ENCODE data around the gene ADARB2. TPM values are rescaled to one million over a fixed set of nuclear protein-coding genes. Genes with fewer than 3 reads are reported as not detected.

The ADARB2 gene
- total RNA-seq, 1 donor from 2014 or later = not detected

DNA sequence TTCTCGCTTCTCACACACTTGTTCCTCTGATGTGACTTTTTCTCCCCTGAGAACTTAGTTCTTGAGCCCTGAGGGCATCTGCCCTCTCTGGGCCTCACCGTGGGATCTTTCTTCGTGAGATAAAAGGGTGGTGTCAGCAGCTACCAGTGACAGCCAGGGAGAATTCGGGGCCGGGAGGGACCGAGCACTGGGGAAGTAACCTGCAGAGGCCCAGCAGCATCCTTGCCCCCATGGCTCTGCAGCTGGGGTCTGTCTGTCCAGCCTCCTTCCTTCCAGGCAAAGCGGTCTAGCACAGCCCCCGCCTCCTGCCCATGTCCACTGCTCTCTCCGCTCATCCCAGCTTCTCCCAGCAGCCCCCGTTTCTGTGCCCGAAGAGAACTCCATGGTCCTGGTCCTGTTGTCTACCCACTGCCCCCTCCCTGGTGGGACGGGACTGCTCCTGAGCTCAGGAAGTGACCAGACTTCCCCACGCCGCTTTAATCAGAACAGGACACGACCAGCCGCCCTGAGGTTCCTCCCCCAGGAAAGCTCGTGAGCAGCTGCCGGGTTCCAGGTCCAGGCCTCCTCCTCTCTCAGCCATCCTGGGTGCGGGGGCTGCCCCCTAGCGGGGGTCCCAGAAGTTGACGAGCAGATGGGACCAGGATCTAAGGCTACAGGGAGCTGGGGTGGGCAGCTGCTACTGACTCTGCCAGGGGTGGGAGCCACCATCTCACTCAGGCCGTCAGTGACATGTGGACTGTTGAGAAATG is 493.7 kb downstream of the ADARB2 start:
- H3K4me3 ChIP-seq = no peak overlapping the region
- no peaks in the 10 kb centered on the region for H3K36me3 ChIP-seq
- H3K27me3 ChIP-seq = no peaks in the 10 kb centered on the region
- H3K9me3 ChIP-seq = no peaks in the 10 kb centered on the region
- DNase-seq (ENCODE audit: low spot score in 2 of 2) = no peak
- intact Hi-C loops (cut with DNase I) = no loop called here
- no peak overlapping the region for H3K27ac ChIP-seq
- no peaks in the 10 kb centered on the region for H3K4me1 ChIP-seq
- no peak for TF ChIP-seq CTCF (IDR thresholded peaks at IDR 0.05)

DNA sequence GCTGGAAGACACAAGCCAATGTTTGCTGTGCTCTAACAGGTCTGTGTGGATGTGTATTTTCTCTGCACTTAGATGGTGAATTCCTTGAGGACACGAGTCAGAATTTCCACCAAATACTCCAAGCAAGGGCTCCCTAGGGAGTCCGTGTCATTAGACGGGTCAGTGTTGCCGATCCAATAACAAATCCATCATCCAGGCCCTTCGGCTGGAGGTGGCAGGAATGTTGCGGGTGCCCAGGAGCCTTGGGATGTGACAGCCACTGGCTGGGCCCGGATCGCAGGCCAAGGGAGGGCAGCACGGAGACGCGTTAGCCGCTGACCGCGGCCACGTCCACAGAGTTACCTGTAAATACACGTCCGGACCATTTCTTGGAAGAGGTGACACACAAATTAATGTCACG is 494.4 kb downstream of the ADARB2 start:
- no peak for TF ChIP-seq CTCF (IDR thresholded peaks at IDR 0.05)

DNA sequence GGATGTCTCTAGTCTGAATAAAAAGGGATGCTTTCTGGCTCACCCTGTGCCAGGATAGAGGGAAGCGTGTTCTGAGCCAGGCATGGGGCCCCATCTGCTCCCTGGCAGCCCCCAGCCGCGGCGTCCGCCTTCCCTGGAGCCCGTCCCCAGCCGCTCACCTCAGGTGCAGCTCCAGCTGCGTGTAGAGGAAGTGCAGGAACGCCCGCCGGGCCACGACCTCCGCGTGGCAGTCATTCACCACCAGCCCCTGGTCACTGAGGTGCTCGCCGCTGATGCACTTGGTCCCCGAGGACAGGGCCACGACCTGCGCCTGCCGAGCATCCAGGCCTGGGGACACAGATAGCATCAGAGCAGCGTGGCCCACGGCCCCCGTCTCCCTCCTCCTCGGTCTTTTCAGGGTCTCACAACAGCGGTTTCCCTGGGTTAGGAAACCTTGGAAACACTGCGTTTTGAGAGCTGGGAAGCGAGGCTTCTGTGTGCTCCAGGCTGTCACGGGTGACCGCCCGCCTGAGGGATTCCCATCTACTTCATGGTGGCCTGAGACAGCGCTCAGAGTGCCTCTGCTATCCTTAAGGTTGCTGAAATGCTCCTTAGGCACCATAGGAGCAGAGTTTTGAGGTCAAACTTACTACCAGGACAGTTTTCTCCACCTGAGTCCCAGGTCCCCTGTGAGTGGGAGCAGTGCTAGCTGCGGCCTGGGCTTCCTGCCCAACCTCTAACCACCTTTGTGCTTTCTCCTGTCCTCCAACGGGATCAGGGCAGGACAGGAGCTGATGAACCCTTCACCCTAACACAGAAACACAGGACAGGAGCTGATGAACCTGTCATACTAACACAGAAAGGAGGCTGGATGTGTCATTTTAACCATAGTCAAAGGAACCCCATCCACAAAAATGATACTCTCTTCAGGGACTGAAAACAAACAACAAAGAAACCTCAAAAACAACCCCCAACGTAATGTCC is 495.1 kb downstream of the ADARB2 start:
- no peaks in the 10 kb centered on the region for H3K4me1 ChIP-seq
- TF ChIP-seq CTCF (IDR thresholded peaks at IDR 0.05) = no peak
- no peaks in the 10 kb centered on the region for H3K27me3 ChIP-seq
- DNase-seq (ENCODE audit: low spot score in 2 of 2) = no peak
- no peaks in the 10 kb centered on the region for H3K36me3 ChIP-seq
- no peak overlapping the region for H3K27ac ChIP-seq
- intact Hi-C loops (cut with DNase I) = no loop called here
- no peak overlapping the region for H3K4me3 ChIP-seq
- no peaks in the 10 kb centered on the region for H3K9me3 ChIP-seq

More for the DNA sequence above, 494.4 kb downstream of the ADARB2 start:
- DNase-seq (ENCODE audit: low spot score in 2 of 2) = no peak
- Histone ChIP-seq H3K36me3 (no peaks in the 10 kb centered on the region), H3K4me3 (no peak overlapping the region), H3K4me1 (no peaks in the 10 kb centered on the region), H3K27ac (no peak overlapping the region), H3K27me3 (no peaks in the 10 kb centered on the region), H3K9me3 (no peaks in the 10 kb centered on the region)
- intact Hi-C loops (cut with DNase I) = no loop called here

GRCh38 chr10:1241322-1241890 is 495.9 kb downstream of the ADARB2 start:
- no peak for TF ChIP-seq CTCF (IDR thresholded peaks at IDR 0.05)
- H3K27ac ChIP-seq = no peak overlapping the region
- no peaks in the 10 kb centered on the region for H3K9me3 ChIP-seq
- no peak overlapping the region for H3K4me3 ChIP-seq
- no peak for DNase-seq (ENCODE audit: low spot score in 2 of 2)
- no peaks in the 10 kb centered on the region for H3K4me1 ChIP-seq
- no peaks in the 10 kb centered on the region for H3K36me3 ChIP-seq
- H3K27me3 ChIP-seq = no peaks in the 10 kb centered on the region
- intact Hi-C loops (cut with DNase I) = no loop called here

DNA sequence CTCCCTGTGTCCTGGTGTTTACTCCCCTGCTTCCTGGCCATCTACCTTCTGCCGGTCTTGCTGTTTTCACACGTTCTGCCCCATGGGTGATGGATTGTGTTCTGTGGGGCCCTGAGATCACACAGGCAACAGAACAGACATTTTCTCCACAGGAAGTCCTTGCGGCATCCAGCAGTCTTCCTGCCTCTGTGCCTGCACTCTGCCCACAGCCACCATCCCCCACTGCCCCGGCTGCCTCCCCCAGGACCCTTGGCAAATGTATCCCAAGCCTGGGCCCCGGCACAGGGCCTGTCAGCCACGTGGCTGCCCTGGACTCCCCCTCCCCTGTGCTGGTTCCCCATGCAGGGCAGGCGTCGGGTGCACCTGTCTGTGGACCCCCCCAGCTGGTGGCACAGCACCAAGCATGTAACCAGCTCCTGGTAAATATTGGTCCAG is 497.0 kb downstream of the ADARB2 start:
- Histone ChIP-seq H3K4me1 (no peaks in the 10 kb centered on the region), H3K27ac (no peak overlapping the region), H3K36me3 (no peaks in the 10 kb centered on the region), H3K4me3 (no peak overlapping the region), H3K27me3 (no peaks in the 10 kb centered on the region), H3K9me3 (no peaks in the 10 kb centered on the region)
- intact Hi-C loops (cut with DNase I) = no loop called here
- no peak for DNase-seq (ENCODE audit: low spot score in 2 of 2)
- TF ChIP-seq CTCF (IDR thresholded peaks at IDR 0.05) = no peak

All from ascending aorta (tissue), 2 donors.